SU-DHL-6 (cell line): ENCODE results near the gene FXYD1.

Experiments used
- CTCF ChIP-seq: fragments of 200-600 bp; sonication (generic); IDR thresholded peaks from one replicate; pipeline ENCODE4 v1.5.1; 2017; ENCODE audit warnings: antibody characterized with exemption, mild to moderate bottlenecking, low read length, moderate library complexity; ENCODE audit not compliant: insufficient read depth, poor library complexity, severe bottlenecking
- EZH2phosphoT487 ChIP-seq: fragments of 200-600 bp; sonication (generic), shearing (Covaris generic); conservative IDR thresholded peaks from 2 replicates; pipeline ENCODE4 v1.6.1; 2018; ENCODE audit warnings: mild to moderate bottlenecking, antibody characterized with exemption, low read length, moderate library complexity, mixed read lengths

GRCh38 chr19:35176181-35176570 is 37.6 kb downstream of the FXYD1 start:
- TF ChIP-seq CTCF: no peak
- TF ChIP-seq EZH2phosphoT487: no peak
